H1 (cell line): ENCODE results near the gene BCL2. TPM values are rescaled to one million over a fixed set of nuclear protein-coding genes. Genes with fewer than 3 reads are reported as not detected.

Experiments used
- ATF2 ChIP-seq: IDR thresholded peaks from 2 replicates; pipeline ENCODE4 v1.6.1; 2012; ENCODE audit warnings: low read length, inconsistent platforms
- CHD7 ChIP-seq: fragments of 300-600 bp; sonication (generic); IDR thresholded peaks from 2 replicates; pipeline ENCODE4 v1.7.1; 2012; ENCODE audit warnings: low read length, moderate library complexity, mild to moderate bottlenecking, inconsistent platforms; ENCODE audit not compliant: insufficient replicate concordance
- HDAC2 ChIP-seq, 2 experiments: fragments of 300-600 bp in 1 of 2; sonication (generic) in 1 of 2; IDR thresholded peaks; 2 replicates each; pipeline ENCODE4 v1.6.1; 2011 to 2012; ENCODE audit warnings: low read depth in 2 of 2, low read length in 2 of 2, mild to moderate bottlenecking in 2 of 2, moderate library complexity in 2 of 2, borderline replicate concordance in 1 of 2, inconsistent platforms in 1 of 2
- KDM1A ChIP-seq: fragments of 200-600, 300-600 bp; sonication (generic); IDR thresholded peaks from 2 replicates; pipeline ENCODE4 v1.7.1; 2016; ENCODE audit warnings: mild to moderate bottlenecking, low read length, borderline replicate concordance
- RAD21 ChIP-seq, 2 experiments: IDR thresholded peaks in 1 of 2; conservative IDR thresholded peaks in 1 of 2; 2 replicates each; pipeline ENCODE4 v1.6.1; 2011; ENCODE audit warnings: low read depth in 2 of 2, low read length in 2 of 2, improper control_type of control experiment in 1 of 2, inconsistent platforms in 1 of 2, mild to moderate bottlenecking in 1 of 2, moderate library complexity in 1 of 2
- SIX5 ChIP-seq: IDR thresholded peaks from 2 replicates; pipeline ENCODE4 v1.6.1; 2011; ENCODE audit warnings: mild to moderate bottlenecking, low read depth, low read length
- polyA plus RNA-seq, 7 experiments: library from polyadenylated mRNA; depleted of rRNA in 3 of 7; stranded (reverse) in 5 of 7; unstranded in 2 of 7; fragments of >200 nt in 5 of 7; fragments of 200-250 nt in 2 of 7; gene quantifications; 1 replicate in 5 of 7; 2 replicates in 1 of 7; 4 replicates in 1 of 7; pipeline versions ENCODE4 v1.2.1 to v1.2.3, GENCODE V29; 2011 to 2013; ENCODE audit warnings: missing spikeins in 2 of 7, mixed read lengths in 2 of 7
- total RNA-seq: library from RNA; stranded (reverse); fragmentation: NEBNext Ultra II Directional; extraction: Animal tissue kit (Norgen Biotek cat#: 25700); gene quantifications from 2 replicates; pipeline ENCODE4 v1.2.1, GENCODE V29; 2021

BCL2 gene
- total and polyA plus RNA-seq, 2 of the 8 experiments (the other 6 are each of a cell fraction or from before 2014, with no cell fraction given): 0.59 to 4.5 TPM

- TF ChIP-seq CHD7: no peak
- TF ChIP-seq HDAC2 (IDR thresholded peaks at IDR 0.05; ENCODE audit: borderline replicate concordance in 1 of 2, low read depth in 2 of 2, low read length in 2 of 2): no peak
- no peak for TF ChIP-seq ATF2
- TF ChIP-seq SIX5: no peak
- no peak for TF ChIP-seq KDM1A
- TF ChIP-seq RAD21 (IDR thresholded peaks at IDR 0.05 in 1 of 2, conservative IDR thresholded peaks at IDR 0.05 in 1 of 2; ENCODE audit: low read depth in 2 of 2, low read length in 2 of 2): no peak
Observed at GRCh38 chr18:63149302-63149587, 170.3 kb downstream of the BCL2 start (continued).
